Upper lobe of left lung (tissue), 6 donors: ENCODE results near the gene LMO7. TPM values are rescaled to one million over a fixed set of nuclear protein-coding genes. Genes with fewer than 3 reads are reported as not detected.

ENCODE experiments used
- ATAC-seq, 2 donors: fragments of 200-7000 bp; cut with Tn5 transposase; one replicate each; pipeline ENCODE4 v1.9.1; 2022; ENCODE audit warnings: mild to moderate bottlenecking in 2 of 2, moderate library complexity in 2 of 2; ENCODE audit not compliant: low FRiP score in 2 of 2
- DNase-seq, 2 donors: peaks; one replicate each; pipeline ENCODE4 v3.0.0-alpha.2; 2019 to 2020
- H3K27ac ChIP-seq, 4 donors: fragments of 200-600 bp; sonication (generic); one replicate each; pipeline ENCODE4 v1.5.1; 2016 to 2019
- H3K27me3 ChIP-seq, 4 donors: fragments of 200-600 bp; sonication (generic); one replicate each; pipeline ENCODE4 v1.5.1; 2017 to 2019
- H3K36me3 ChIP-seq, 4 donors: fragments of 200-600 bp; sonication (generic); one replicate each; pipeline ENCODE4 v1.5.1; 2016 to 2019
- H3K4me1 ChIP-seq, 4 donors: fragments of 200-600 bp; sonication (generic); one replicate each; pipeline ENCODE4 v1.5.1; 2018 to 2019
- H3K4me3 ChIP-seq, 4 donors: fragments of 200-600 bp; sonication (generic); one replicate each; pipeline ENCODE4 v1.5.1; 2017 to 2019; ENCODE audit warnings: mild to moderate bottlenecking in 2 of 4, moderate library complexity in 1 of 4
- H3K9me3 ChIP-seq, 4 donors: fragments of 200-600 bp; sonication (generic); one replicate each; pipeline ENCODE4 v1.5.1; 2018 to 2019
- EP300 ChIP-seq, 4 donors: sonication (generic); formaldehyde crosslinking; IDR thresholded peaks; one replicate each; pipeline ENCODE4 v1.5.1; 2017; ENCODE audit warnings: antibody characterized with exemption in 4 of 4, control low read depth in 2 of 4
- POLR2A ChIP-seq, 4 donors: fragments of 450-650 bp; IDR thresholded peaks; one replicate each; pipeline ENCODE4 v1.5.1; 2016 to 2017; ENCODE audit warnings: antibody characterized with exemption in 4 of 4, mild to moderate bottlenecking in 2 of 4
- POLR2AphosphoS5 ChIP-seq, 2 donors: sonication (generic); formaldehyde crosslinking; IDR thresholded peaks; one replicate each; pipeline ENCODE4 v1.5.1; 2017; ENCODE audit warnings: antibody characterized with exemption in 2 of 2
- WGBS, 2 donors: methylation state at CpG; one replicate each; pipeline ENCODE4 v1.1.5; 2017 to 2018; 5-methylcytosine and 5-hydroxymethylcytosine counted together
- total RNA-seq, 6 donors: library from RNA; depleted of rRNA in 4 of 6; stranded (reverse); fragments of >200 nt in 4 of 6; gene quantifications; one replicate each; pipeline versions ENCODE4 v1.1.0 to v1.2.1, GENCODE V29; 2016 to 2021
- TF ChIP-seq, protein P1 (sequence below), 6 experiments: fragments of 450-650 bp in 4 of 6; fragments of 200-600 bp in 2 of 6; sonication (generic) in 2 of 6; IDR thresholded peaks; one replicate each; pipeline ENCODE4 v1.5.1; 2016 to 2019; ENCODE audit warnings: antibody characterized with exemption in 6 of 6
- donor health status: DM: no; HTN: no; CAD: no; lungs with moderate emphysema.
- donor health status: DM: no; HTN: yes; CAD: no; lungs with severe emphysema.

LMO7 gene
- total RNA-seq, 6 donors from 2014 or later: 327 to 1,155 (median 811) TPM

DNA sequence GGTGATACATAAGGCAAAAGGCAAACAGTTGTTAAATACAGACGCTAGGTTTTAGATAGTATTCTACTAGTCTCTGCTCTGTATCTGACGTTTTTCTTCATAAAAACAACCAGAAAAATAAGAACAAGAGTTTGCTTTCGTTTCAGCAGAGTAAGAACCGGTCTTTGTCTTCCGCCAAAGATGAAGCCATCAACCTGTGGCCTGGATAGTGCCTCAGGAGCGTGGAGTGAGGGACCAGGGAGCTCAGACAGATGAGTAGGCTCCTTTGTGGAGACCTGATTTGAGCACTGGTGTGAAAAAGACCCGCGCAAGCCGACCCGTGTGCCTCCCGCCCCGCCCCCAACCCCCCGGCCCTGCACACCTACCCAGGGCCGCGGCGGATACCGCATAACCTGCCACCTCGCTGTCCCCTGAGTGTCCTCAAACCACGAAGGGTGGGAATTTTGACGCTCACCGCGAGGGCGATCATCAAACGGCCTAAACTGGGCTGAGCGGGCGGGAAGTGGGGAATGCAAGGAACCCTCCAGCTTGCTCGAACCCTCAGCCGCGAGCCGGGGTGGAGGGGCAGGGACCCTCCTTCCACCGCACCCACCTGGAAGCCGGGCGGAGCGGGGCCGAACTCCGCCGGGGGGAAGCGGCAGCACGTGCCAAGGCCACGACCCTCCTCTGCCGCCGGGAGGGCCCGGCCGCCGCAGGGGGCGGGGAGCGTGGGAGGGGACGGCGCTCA, 866 bp upstream of the LMO7 start:
- Histone ChIP-seq H3K4me3 (peak overlapping the region; percentile 57 to 87 (median 76)), H3K27ac (peak overlapping the region; percentile 68 to 87 (median 79)), H3K36me3 (no peaks in the 10 kb centered on the region), H3K4me1 (peaks cover 12 to 22% (median 17%) of the 10 kb centered on the region in 4 donors), H3K27me3 (peaks cover 0 to 9% (median 0%) of the 10 kb centered on the region in 4 donors), H3K9me3 (no peaks in the 10 kb centered on the region)
- 47 to 62% methylated on average over 23 to 28 of the region's 49 CpGs for WGBS, 2 donors
- ATAC-seq (peak in 1 of 2 donors; percentile 17), DNase-seq (no peak)
- TF ChIP-seq, protein P1, sequence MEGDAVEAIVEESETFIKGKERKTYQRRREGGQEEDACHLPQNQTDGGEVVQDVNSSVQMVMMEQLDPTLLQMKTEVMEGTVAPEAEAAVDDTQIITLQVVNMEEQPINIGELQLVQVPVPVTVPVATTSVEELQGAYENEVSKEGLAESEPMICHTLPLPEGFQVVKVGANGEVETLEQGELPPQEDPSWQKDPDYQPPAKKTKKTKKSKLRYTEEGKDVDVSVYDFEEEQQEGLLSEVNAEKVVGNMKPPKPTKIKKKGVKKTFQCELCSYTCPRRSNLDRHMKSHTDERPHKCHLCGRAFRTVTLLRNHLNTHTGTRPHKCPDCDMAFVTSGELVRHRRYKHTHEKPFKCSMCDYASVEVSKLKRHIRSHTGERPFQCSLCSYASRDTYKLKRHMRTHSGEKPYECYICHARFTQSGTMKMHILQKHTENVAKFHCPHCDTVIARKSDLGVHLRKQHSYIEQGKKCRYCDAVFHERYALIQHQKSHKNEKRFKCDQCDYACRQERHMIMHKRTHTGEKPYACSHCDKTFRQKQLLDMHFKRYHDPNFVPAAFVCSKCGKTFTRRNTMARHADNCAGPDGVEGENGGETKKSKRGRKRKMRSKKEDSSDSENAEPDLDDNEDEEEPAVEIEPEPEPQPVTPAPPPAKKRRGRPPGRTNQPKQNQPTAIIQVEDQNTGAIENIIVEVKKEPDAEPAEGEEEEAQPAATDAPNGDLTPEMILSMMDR (IDR thresholded peaks at IDR 0.05): no peak
- TF ChIP-seq EP300 (IDR thresholded peaks at IDR 0.05): no peak
- no peak for TF ChIP-seq POLR2A (IDR thresholded peaks at IDR 0.05)
- no peak for TF ChIP-seq POLR2AphosphoS5 (IDR thresholded peaks at IDR 0.05)

DNA sequence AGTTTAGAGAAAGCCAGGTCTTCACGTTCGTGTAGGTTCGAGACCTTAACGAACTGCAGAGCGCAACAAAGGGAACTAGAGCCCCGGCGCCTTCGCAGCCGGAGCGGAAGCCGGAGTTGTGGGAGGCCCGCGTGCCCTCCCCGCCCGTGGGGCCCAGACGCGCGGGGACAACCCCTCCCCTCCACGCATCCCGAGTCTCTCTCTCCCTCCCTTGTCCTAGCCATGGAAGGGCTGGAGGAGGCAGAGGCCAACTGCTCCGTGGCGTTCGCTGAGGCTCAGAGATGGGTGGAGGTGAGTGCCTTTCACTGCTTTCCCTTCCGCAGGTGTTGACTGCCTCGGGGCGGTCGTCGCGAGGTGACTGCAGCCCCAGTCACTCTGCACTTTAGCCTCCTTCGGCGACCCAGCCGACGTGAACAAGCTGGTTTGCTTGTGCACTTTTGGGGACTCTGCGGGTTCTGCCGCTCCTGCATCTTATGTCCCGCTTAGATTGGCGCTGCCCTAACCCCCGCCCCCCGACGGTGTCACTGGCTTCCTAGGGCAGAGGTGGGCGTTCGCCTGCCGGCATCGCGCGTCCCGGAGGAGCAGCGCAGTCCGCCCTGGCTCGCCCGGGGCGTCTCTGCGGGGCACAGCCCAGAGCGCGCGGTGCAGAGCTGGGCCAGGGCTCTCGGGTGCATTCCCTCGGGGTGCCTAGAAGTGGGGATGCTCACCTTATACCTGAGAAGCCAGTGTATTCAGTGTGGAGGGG, 478 bp downstream of the LMO7 start:
- Histone ChIP-seq H3K4me1 (peaks cover 12 to 29% (median 17%) of the 10 kb centered on the region in 4 donors), H3K9me3 (no peaks in the 10 kb centered on the region), H3K4me3 (peak overlapping the region; percentile 57 to 87 (median 76)), H3K27me3 (peaks cover 0 to 9% (median 0%) of the 10 kb centered on the region in 4 donors), H3K27ac (peak overlapping the region; percentile 68 to 87 (median 79)), H3K36me3 (no peaks in the 10 kb centered on the region)
- 2% methylated on average over 37 of the region's 58 CpGs; no CpG with 5 or more reads in 1 of the 2 donors for WGBS, 2 donors
- DNase-seq (peak; percentile 27 to 85), ATAC-seq (peak; percentile 57 to 61)
- no peak for TF ChIP-seq EP300 (IDR thresholded peaks at IDR 0.05)
- TF ChIP-seq POLR2A (IDR thresholded peaks at IDR 0.05): peak in 2 of 4 donors; percentile 2 to 34

DNA sequence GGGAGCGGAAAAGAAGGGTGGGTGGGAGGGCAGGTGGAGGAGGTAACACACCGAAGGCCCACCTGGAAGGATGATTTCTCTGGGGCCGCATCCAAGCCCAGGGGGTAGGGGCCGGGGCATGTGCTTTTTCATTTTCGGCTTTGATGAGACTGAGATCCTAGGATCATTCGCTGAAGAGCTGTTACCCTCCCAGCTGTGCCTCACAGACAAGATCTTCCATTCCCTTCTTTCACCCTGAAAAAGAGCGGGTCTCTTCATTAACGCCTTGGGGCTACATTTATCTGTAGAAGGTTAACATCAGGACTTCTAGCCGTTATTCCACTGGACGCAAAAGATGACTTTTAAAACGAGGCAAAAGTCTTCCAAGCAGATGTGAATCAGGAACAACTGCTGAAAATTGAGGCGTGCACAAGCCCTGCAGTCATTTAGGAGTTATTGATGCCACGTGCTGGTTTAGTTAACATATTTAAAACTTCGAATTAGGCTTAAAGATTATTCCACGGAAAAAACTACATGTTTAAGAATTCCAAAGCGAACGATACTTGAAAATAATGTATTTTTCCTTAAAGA, 1.1 kb downstream of the LMO7 start:
- Histone ChIP-seq H3K36me3 (no peaks in the 10 kb centered on the region), H3K4me3 (peak overlapping the region; percentile 57 to 87 (median 76)), H3K4me1 (peaks cover 12 to 29% (median 17%) of the 10 kb centered on the region in 4 donors), H3K27me3 (peaks cover 0 to 9% (median 0%) of the 10 kb centered on the region in 4 donors), H3K27ac (peak overlapping the region in 2 of 4 donors; percentile 57 to 87), H3K9me3 (no peaks in the 10 kb centered on the region)
- WGBS, 2 donors: 29 to 36% methylated on average over 16 to 17 of the region's 17 CpGs
- DNase-seq (no peak), ATAC-seq (no peak)
- TF ChIP-seq EP300 (IDR thresholded peaks at IDR 0.05): no peak

DNA sequence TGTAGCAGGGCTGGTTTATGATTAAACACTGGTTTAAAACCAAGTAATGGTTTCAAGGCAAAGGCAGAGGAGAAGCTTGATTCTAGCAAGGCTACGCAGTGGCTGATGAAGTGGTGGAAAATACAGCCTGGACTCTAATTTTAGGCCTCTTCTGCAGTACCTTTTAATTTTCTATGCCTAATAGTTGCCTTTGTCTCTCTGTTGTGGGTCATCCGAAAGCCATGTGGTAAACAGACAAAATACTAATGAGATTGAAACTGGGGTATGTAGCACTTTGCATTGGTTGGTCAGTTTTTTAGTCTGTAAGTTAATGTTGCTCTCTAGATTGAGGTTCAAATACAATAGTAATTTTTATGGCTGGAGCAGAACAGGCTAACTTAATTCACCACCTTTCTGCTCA, 3.3 kb downstream of the LMO7 start:
- 97 to 98% methylated on average over 2 of the region's 2 CpGs for WGBS, 2 donors

DNA sequence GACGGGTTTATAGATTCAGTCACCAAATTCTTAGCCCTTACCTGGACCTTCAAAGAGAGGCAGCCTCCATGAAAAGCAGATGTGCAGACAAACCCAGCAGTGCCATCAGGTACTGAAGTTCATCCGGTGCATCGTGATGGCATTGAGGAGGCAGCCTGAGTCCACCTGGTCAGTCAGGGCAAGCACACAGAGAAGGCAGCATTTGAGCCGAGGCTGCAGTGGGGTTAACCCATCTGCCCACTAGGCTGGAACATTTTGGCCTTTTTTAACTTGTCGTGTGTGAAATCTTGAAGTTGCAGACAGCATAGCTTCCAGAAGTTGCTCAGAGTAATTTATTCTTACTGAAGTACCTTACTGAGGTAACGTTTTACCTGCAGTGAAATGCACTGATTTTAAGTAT, 4.9 kb downstream of the LMO7 start:
- DNase-seq: no peak
- Histone ChIP-seq H3K4me1 (peaks cover 5 to 19% (median 12%) of the 10 kb centered on the region in 4 donors), H3K4me3 (no peak overlapping the region), H3K9me3 (no peaks in the 10 kb centered on the region), H3K36me3 (no peaks in the 10 kb centered on the region), H3K27me3 (no peaks in the 10 kb centered on the region), H3K27ac (no peak overlapping the region)
- WGBS, 2 donors: 93 to 95% methylated on average over 6 of the region's 6 CpGs
- no peak for TF ChIP-seq EP300 (IDR thresholded peaks at IDR 0.05)
- TF ChIP-seq, protein P1 (IDR thresholded peaks at IDR 0.05): no peak
- TF ChIP-seq POLR2AphosphoS5 (IDR thresholded peaks at IDR 0.05): no peak
- TF ChIP-seq POLR2A (IDR thresholded peaks at IDR 0.05): no peak
- ATAC-seq: no peak

More for the DNA sequence above, 3.3 kb downstream of the LMO7 start:
- Histone ChIP-seq H3K9me3 (no peaks in the 10 kb centered on the region), H3K27me3 (peaks cover 0 to 9% (median 0%) of the 10 kb centered on the region in 4 donors), H3K27ac (no peak overlapping the region), H3K36me3 (no peaks in the 10 kb centered on the region), H3K4me3 (no peak overlapping the region), H3K4me1 (peaks cover 12 to 29% (median 17%) of the 10 kb centered on the region in 4 donors)
- no peak for TF ChIP-seq EP300 (IDR thresholded peaks at IDR 0.05)
- TF ChIP-seq, protein P1 (IDR thresholded peaks at IDR 0.05): no peak
- ATAC-seq (no peak), DNase-seq (no peak)
